Measurements from ENCODE around the gene ATP5IF1. TPM values are rescaled to one million over a fixed set of nuclear protein-coding genes. Genes with fewer than 3 reads are reported as not detected.

Gene ATP5IF1
- total and polyA plus RNA-seq, 2 donors (not counting 1 experiment from before 2014, with no cell fraction given), result 88.1 to 128 TPM

GRCh38 chr1:28249866-28250295 is 14.0 kb downstream of the ATP5IF1 start:
- no peak overlapping the region for H3K4me3 Mint-ChIP-seq
- CTCF ChIA-PET, result interaction anchor here (0.5 to 6.8 kb wide), 11 partner anchors 8 to 627 kb away, joined by 3 to 65 read pairs (median 25); partner anchors contain the start of genes ATP5IF1, DNAJC8, EYA3 and MED18
- no peak overlapping the region for H3K27ac ChIP-seq (ENCODE audit: low read length in 2 of 2)

More at GRCh38 chr1:28249866-28250295, 14.0 kb downstream of the ATP5IF1 start:
- no peak overlapping the region for H3K9ac ChIP-seq (ENCODE audit: low read length)
- H3K9me3 Mint-ChIP-seq (ENCODE audit: insufficient read depth), result no peaks in the 10 kb centered on the region
- peaks cover 29 to 37% of the 10 kb centered on the region in 2 donors for H3K4me1 ChIP-seq (ENCODE audit: control insufficient read depth in 2 of 2, insufficient read depth in 2 of 2, low read length in 2 of 2)
- no peaks in the 10 kb centered on the region for H3K27me3 ChIP-seq (replicated peaks in 1 of 4; ENCODE audit: control extremely low read depth in 1 of 4, control insufficient read depth in 3 of 4, insufficient read depth in 4 of 4, low read length in 3 of 4)
- no peaks in the 10 kb centered on the region for H4K20me1 ChIP-seq (ENCODE audit: control insufficient read depth, insufficient read depth, low read length, poor library complexity, severe bottlenecking)
- H3K4me2 ChIP-seq (replicated peaks; ENCODE audit: low read depth, low read length, poor library complexity, severe bottlenecking), result no peak overlapping the region
- DNase-seq, result no peak
- H3K27me3 Mint-ChIP-seq, result no peaks in the 10 kb centered on the region
- H3K36me3 ChIP-seq (replicated peaks in 1 of 2; ENCODE audit: control extremely low read depth in 1 of 2, control insufficient read depth in 1 of 2, extremely low read depth in 1 of 2, insufficient read depth in 2 of 2, low read length in 1 of 2), result no peaks in the 10 kb centered on the region
- no CpG with 5 or more reads among the region's 4 CpGs for WGBS (ENCODE audit: insufficient coverage)
- no peak for ATAC-seq (ENCODE audit: low read depth)
- intact Hi-C loops (cut with micrococcal nuclease), result loop anchor here (2.0 to 10.0 kb wide), 7 partner anchors 255 to 932 kb away; partner anchors contain the start of genes GMEB1, RNU11, SRSF4 and TAF12
- H3K9me3 ChIP-seq (ENCODE audit: control extremely low read depth in 1 of 3, control insufficient read depth in 2 of 3, insufficient read depth in 1 of 3, low read length in 2 of 3), result no peaks in the 10 kb centered on the region
- no peaks in the 10 kb centered on the region for H3K79me2 ChIP-seq (ENCODE audit: control insufficient read depth, insufficient read depth, low read length)
- H3K27ac Mint-ChIP-seq, result peak overlapping the region; percentile 11
- H3K4me3 ChIP-seq (ENCODE audit: control extremely low read depth in 1 of 5, extremely low read depth in 1 of 5, insufficient read depth in 1 of 5, low read depth in 2 of 5, low read length in 4 of 5), result no peak overlapping the region
- H2AFZ ChIP-seq (ENCODE audit: insufficient read depth, low read depth, low read length, poor library complexity, severe bottlenecking), result peak overlapping the region; percentile 25
- TF ChIP-seq EZH2 (IDR thresholded peaks at IDR 0.05; ENCODE audit: borderline replicate concordance, insufficient read depth, low read depth, low read length, poor library complexity, severe bottlenecking), result no peak
- TF ChIP-seq CTCF (IDR thresholded peaks at IDR 0.05), result no peak
- POLR2A ChIA-PET, result interaction anchor here (0.6 to 1.8 kb wide), 4 partner anchors 9 to 332 kb away, joined by 4 to 11 read pairs (median 9); partner anchors contain the start of genes MED18 and SESN2
- peaks cover 37% of the 10 kb centered on the region for H3K4me1 Mint-ChIP-seq
